ENCODE measurements around the gene VDAC1. TPM values are rescaled to one million over a fixed set of nuclear protein-coding genes. Genes with fewer than 3 reads are reported as not detected.
A peak's percentile ranks its signal among the peaks of the same experiment; 100 is the strongest.
"Not testable (repeated sequence)": the region's sequence is repeated elsewhere in the genome, so short reads cannot be mapped to it uniquely, and the experiment has no call there.

VDAC1 gene
- total RNA-seq, 2 donors from 2014 or later: 202 to 226 TPM

- TF ChIP-seq, protein P1, sequence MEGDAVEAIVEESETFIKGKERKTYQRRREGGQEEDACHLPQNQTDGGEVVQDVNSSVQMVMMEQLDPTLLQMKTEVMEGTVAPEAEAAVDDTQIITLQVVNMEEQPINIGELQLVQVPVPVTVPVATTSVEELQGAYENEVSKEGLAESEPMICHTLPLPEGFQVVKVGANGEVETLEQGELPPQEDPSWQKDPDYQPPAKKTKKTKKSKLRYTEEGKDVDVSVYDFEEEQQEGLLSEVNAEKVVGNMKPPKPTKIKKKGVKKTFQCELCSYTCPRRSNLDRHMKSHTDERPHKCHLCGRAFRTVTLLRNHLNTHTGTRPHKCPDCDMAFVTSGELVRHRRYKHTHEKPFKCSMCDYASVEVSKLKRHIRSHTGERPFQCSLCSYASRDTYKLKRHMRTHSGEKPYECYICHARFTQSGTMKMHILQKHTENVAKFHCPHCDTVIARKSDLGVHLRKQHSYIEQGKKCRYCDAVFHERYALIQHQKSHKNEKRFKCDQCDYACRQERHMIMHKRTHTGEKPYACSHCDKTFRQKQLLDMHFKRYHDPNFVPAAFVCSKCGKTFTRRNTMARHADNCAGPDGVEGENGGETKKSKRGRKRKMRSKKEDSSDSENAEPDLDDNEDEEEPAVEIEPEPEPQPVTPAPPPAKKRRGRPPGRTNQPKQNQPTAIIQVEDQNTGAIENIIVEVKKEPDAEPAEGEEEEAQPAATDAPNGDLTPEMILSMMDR (conservative IDR thresholded peaks at IDR 0.05): no peak
- H3K4me1 ChIP-seq (ENCODE audit: control insufficient read depth, insufficient read depth, low read length): peaks cover 4% of the 10 kb centered on the region
- H3K4me3 Mint-ChIP-seq: no peak overlapping the region
- H3K36me3 Mint-ChIP-seq (ENCODE audit: low read depth): no peaks in the 10 kb centered on the region
- H3K27ac Mint-ChIP-seq: peak overlapping the region; percentile 29
- peaks cover 11% of the 10 kb centered on the region for H3K9me3 Mint-ChIP-seq
- WGBS, 2 experiments (ENCODE audit: insufficient coverage in 1 of 2, insufficient read length in 1 of 2): 86% methylated on average over 2 to 3 of the region's 3 CpGs
- H3K4me1 Mint-ChIP-seq: peaks cover 15% of the 10 kb centered on the region
- H3K9ac ChIP-seq (ENCODE audit: extremely low read depth, low read length, poor library complexity, severe bottlenecking): no peak overlapping the region
- H3K4me3 ChIP-seq (ENCODE audit: low read length): no peak overlapping the region
- H3K27me3 ChIP-seq (ENCODE audit: control insufficient read depth, insufficient read depth, low read length, poor library complexity, severe bottlenecking): no peaks in the 10 kb centered on the region
- H3K36me3 ChIP-seq (ENCODE audit: control insufficient read depth, insufficient read depth, low read length): no peaks in the 10 kb centered on the region
- no peak overlapping the region for H3K27ac ChIP-seq (ENCODE audit: low read depth, low read length)
- H3K27me3 Mint-ChIP-seq (ENCODE audit: insufficient read depth): no peaks in the 10 kb centered on the region
- no peaks in the 10 kb centered on the region for H3K9me3 ChIP-seq (ENCODE audit: control insufficient read depth, low read length)
- DNase-seq: no peak
Observed at GRCh38 chr5:133938929-133939328, 65.8 kb downstream of the VDAC1 start.

DNA sequence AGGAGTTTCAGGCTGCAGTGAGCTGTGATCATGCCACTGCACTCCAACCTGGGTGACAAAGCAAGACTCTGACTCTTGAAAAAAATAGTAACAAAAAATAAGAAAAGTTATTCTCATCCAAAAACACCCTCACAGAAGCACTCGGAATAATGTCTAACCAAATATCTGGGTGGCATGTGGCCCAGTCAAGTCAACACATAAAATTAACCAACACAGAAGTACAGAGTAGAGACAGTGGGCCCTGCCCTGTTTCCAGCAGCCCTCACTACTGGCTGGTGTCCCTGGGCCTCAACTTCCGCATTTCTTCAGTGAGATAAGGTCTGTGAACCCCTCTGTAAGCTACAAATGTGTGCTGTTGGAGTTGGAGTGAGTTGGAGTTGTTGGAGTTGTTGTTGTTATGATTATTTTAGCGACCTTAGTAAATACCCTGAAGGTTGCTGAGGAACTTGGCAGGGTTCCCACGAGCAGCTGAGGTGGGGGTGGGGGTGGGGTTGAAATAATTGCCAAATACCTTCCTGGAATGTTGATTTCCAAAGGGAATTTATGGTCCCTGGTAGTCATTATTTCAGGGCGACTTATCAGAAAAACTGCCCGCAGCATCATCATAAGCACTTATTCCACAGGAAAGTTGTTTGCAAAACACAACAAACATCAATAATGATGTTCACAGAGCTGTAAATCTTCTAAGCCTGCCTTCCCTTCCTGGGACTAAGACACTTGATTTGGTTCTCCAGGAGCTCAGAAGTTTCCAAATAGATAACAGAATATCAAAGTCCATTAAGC lies 66.5 kb downstream of the VDAC1 start:
- Histone ChIP-seq H3K9ac (ENCODE audit: extremely low read depth, low read length, poor library complexity, severe bottlenecking) (no peak overlapping the region), H3K4me1 (ENCODE audit: control insufficient read depth, insufficient read depth, low read length) (peaks cover 4% of the 10 kb centered on the region), H3K9me3 (ENCODE audit: control insufficient read depth, low read length) (no peaks in the 10 kb centered on the region), H3K27ac (ENCODE audit: low read depth, low read length) (no peak overlapping the region), H3K4me3 (ENCODE audit: low read length) (no peak overlapping the region), H3K27me3 (ENCODE audit: control insufficient read depth, insufficient read depth, low read length, poor library complexity, severe bottlenecking) (no peaks in the 10 kb centered on the region), H3K36me3 (ENCODE audit: control insufficient read depth, insufficient read depth, low read length) (no peaks in the 10 kb centered on the region)
- Mint-ChIP-seq H3K4me1 (peaks cover 15% of the 10 kb centered on the region), H3K27ac (peak overlapping the region; percentile 74), H3K36me3 (ENCODE audit: low read depth) (no peaks in the 10 kb centered on the region), H3K27me3 (ENCODE audit: insufficient read depth) (no peaks in the 10 kb centered on the region), H3K9me3 (peaks cover 11% of the 10 kb centered on the region), H3K4me3 (no peak overlapping the region)
- 82 to 100% methylated on average over 3 to 6 of the region's 6 CpGs for whole genome bisulfite sequencing, 2 experiments (ENCODE audit: insufficient coverage in 1 of 2, insufficient read length in 1 of 2)
- no peak for DNase-seq
- TF ChIP-seq, protein P1 (conservative IDR thresholded peaks at IDR 0.05): no peak

GRCh38 chr5:133937628-133938027 lies 67.1 kb downstream of the VDAC1 start:
- H3K27ac Mint-ChIP-seq; H3K27me3 Mint-ChIP-seq (ENCODE audit: insufficient read depth); H3K36me3 Mint-ChIP-seq (ENCODE audit: low read depth); H3K9ac ChIP-seq (ENCODE audit: extremely low read depth, low read length, poor library complexity, severe bottlenecking); H3K4me3 Mint-ChIP-seq; H3K9me3 ChIP-seq (ENCODE audit: control insufficient read depth, low read length); H3K27ac ChIP-seq (ENCODE audit: low read depth, low read length); H3K36me3 ChIP-seq (ENCODE audit: control insufficient read depth, insufficient read depth, low read length); DNase-seq; H3K27me3 ChIP-seq (ENCODE audit: control insufficient read depth, insufficient read depth, low read length, poor library complexity, severe bottlenecking); H3K4me1 ChIP-seq (ENCODE audit: control insufficient read depth, insufficient read depth, low read length); H3K4me3 ChIP-seq (ENCODE audit: low read length): not testable (repeated sequence)
- Mint-ChIP-seq H3K9me3 (peaks cover 11% of the 10 kb centered on the region), H3K4me1 (peaks cover 15% of the 10 kb centered on the region)
- 85 to 96% methylated on average over 3 of the region's 3 CpGs for WGBS, 2 experiments (ENCODE audit: insufficient coverage in 1 of 2, insufficient read length in 1 of 2)
